Neural cell (in vitro differentiated cells): ENCODE data around the gene DCPS. TPM values are rescaled to one million over a fixed set of nuclear protein-coding genes. Genes with fewer than 3 reads are reported as not detected.

Source experiments
- H2AFZ ChIP-seq: fragments of 200-600, 300-800 bp; sonication (generic), shearing (Covaris generic); 2 replicates; pipeline ENCODE4 v1.6.0; 2014; ENCODE audit warnings: low read depth, mild to moderate bottlenecking, antibody characterized with exemption, low read length, moderate library complexity
- H3F3A ChIP-seq: fragments of 200-600 bp; shearing (Covaris generic); 2 replicates; pipeline ENCODE4 v1.6.1; 2016; ENCODE audit warnings: mild to moderate bottlenecking, moderate library complexity, mixed read lengths, antibody characterized with exemption, low read length; ENCODE audit not compliant: insufficient read depth, poor library complexity, severe bottlenecking
- H3K27ac ChIP-seq: fragments of 200-600, 300-800 bp; sonication (generic), shearing (Covaris generic); 2 replicates; pipeline ENCODE4 v1.5.1; 2014; ENCODE audit warnings: mild to moderate bottlenecking, low read length, moderate library complexity
- H3K27me3 ChIP-seq: fragments of 300-800, 200-600 bp; sonication (generic), shearing (Covaris generic); 2 replicates; pipeline ENCODE4 v1.6.0; 2014; ENCODE audit warnings: mild to moderate bottlenecking, low read depth, low read length, moderate library complexity; ENCODE audit not compliant: insufficient read depth
- H3K36me3 ChIP-seq: fragments of 300-800, 200-600 bp; sonication (generic), shearing (Covaris generic); 2 replicates; pipeline ENCODE4 v1.5.1; 2014; ENCODE audit warnings: mild to moderate bottlenecking, antibody characterized with exemption, low read length, moderate library complexity; ENCODE audit not compliant: insufficient read depth
- H3K4me2 ChIP-seq: fragments of 300-800, 200-600 bp; sonication (generic), shearing (Covaris generic); 2 replicates; pipeline ENCODE4 v1.6.0; 2014; ENCODE audit warnings: mild to moderate bottlenecking, low read length
- H3K4me3 ChIP-seq: fragments of 300-800, 200-600 bp; sonication (generic), shearing (Covaris generic); 2 replicates; pipeline ENCODE4 v1.5.1; 2014; ENCODE audit warnings: mild to moderate bottlenecking, low read length, moderate library complexity
- H3K79me2 ChIP-seq: fragments of 200-600 bp; shearing (Covaris generic); replicated peaks from 2 replicates; pipeline ENCODE4 v1.6.0; 2014; ENCODE audit warnings: mild to moderate bottlenecking, low read length, moderate library complexity; ENCODE audit not compliant: insufficient read depth
- H3K9ac ChIP-seq: fragments of 300-800, 200-600 bp; sonication (generic), shearing (Covaris generic); 2 replicates; pipeline ENCODE4 v1.6.1; 2016; ENCODE audit warnings: mild to moderate bottlenecking, low read length, mixed read lengths
- H3K9me2 ChIP-seq: fragments of 200-600 bp; shearing (Covaris generic); 2 replicates; pipeline ENCODE4 v1.6.1; 2016; ENCODE audit warnings: mild to moderate bottlenecking, low read length, mixed read lengths; ENCODE audit not compliant: insufficient read depth
- H3K9me3 ChIP-seq: fragments of 200-600, 300-800 bp; sonication (generic), shearing (Covaris generic); 2 replicates; pipeline ENCODE4 v1.6.1; 2016; ENCODE audit warnings: mild to moderate bottlenecking, mixed run types, low read length, moderate library complexity, mixed read lengths
- H4K20me1 ChIP-seq: fragments of 200-600 bp; shearing (Covaris generic); 2 replicates; pipeline ENCODE4 v1.6.1; 2016; ENCODE audit warnings: mild to moderate bottlenecking, mixed run types; ENCODE audit not compliant: insufficient read depth
- CTCF ChIP-seq: fragments of 450-650 bp; IDR thresholded peaks from 2 replicates; pipeline ENCODE4 v1.5.1; 2014; ENCODE audit warnings: antibody characterized with exemption, mild to moderate bottlenecking, moderate library complexity; ENCODE audit not compliant: poor library complexity, severe bottlenecking
- EP300 ChIP-seq: fragments of 450-650 bp; conservative IDR thresholded peaks from 2 replicates; pipeline ENCODE4 v1.6.1; 2014; ENCODE audit warnings: antibody characterized with exemption, mild to moderate bottlenecking, moderate library complexity; ENCODE audit not compliant: poor library complexity, severe bottlenecking
- EZH2 ChIP-seq: fragments of 200-600, 300-800 bp; shearing (Covaris generic), sonication (generic); IDR thresholded peaks from 2 replicates; pipeline ENCODE4 v1.6.1; 2014; ENCODE audit warnings: antibody characterized with exemption, low read length, borderline replicate concordance, mild to moderate bottlenecking; ENCODE audit not compliant: insufficient read depth, poor library complexity, severe bottlenecking
- MXI1 ChIP-seq: fragments of 450-650 bp; conservative IDR thresholded peaks from 2 replicates; pipeline ENCODE4 v1.6.1; 2014; ENCODE audit warnings: antibody characterized with exemption, mild to moderate bottlenecking; ENCODE audit not compliant: poor library complexity, severe bottlenecking
- POLR2AphosphoS5 ChIP-seq: IDR thresholded peaks from 2 replicates; pipeline ENCODE4 v1.6.1; 2012
- RAD21 ChIP-seq: fragments of 450-650 bp; conservative IDR thresholded peaks from 2 replicates; pipeline ENCODE4 v1.6.1; 2014; ENCODE audit warnings: antibody characterized with exemption, mild to moderate bottlenecking, moderate library complexity
- REST ChIP-seq: IDR thresholded peaks from 2 replicates; pipeline ENCODE4 v1.6.1; 2012; ENCODE audit warnings: borderline replicate concordance
- SMC3 ChIP-seq: fragments of 450-650 bp; conservative IDR thresholded peaks from 2 replicates; pipeline ENCODE4 v1.6.1; 2014; ENCODE audit warnings: antibody characterized with exemption, mild to moderate bottlenecking, moderate library complexity; ENCODE audit not compliant: poor library complexity
- TAF1 ChIP-seq: IDR thresholded peaks from 2 replicates; pipeline ENCODE4 v1.6.1; 2012; ENCODE audit warnings: low read depth
- polyA plus RNA-seq: library from polyadenylated mRNA; depleted of rRNA; stranded (reverse); fragments of >200 nt; gene quantifications from 2 replicates; pipeline ENCODE4 v1.2.3, GENCODE V29; 2014

Gene DCPS
- polyA plus RNA-seq, 1 donor from 2014 or later = 6.4 TPM

GRCh38 chr11:126317432-126317755, 13.5 kb downstream of the DCPS start:
- no peak overlapping the region for H2AFZ ChIP-seq
- no peaks in the 10 kb centered on the region for H3F3A ChIP-seq
- H4K20me1 ChIP-seq = no peaks in the 10 kb centered on the region
- H3K9ac ChIP-seq = no peak overlapping the region
- H3K36me3 ChIP-seq = no peaks in the 10 kb centered on the region
- TF ChIP-seq SMC3 = no peak
- TF ChIP-seq MXI1 = no peak
- no peak for TF ChIP-seq POLR2AphosphoS5
- H3K4me2 ChIP-seq = no peak overlapping the region
- no peaks in the 10 kb centered on the region for H3K27me3 ChIP-seq
- no peaks in the 10 kb centered on the region for H3K9me2 ChIP-seq
- H3K9me3 ChIP-seq = no peaks in the 10 kb centered on the region
- H3K79me2 ChIP-seq = no peaks in the 10 kb centered on the region
- no peak overlapping the region for H3K4me3 ChIP-seq
- H3K27ac ChIP-seq = no peak overlapping the region

GRCh38 chr11:126317756-126318573, 14.1 kb downstream of the DCPS start:
- H3K9ac ChIP-seq = no peak overlapping the region

GRCh38 chr11:126318574-126319373, 14.9 kb downstream of the DCPS start:
- H2AFZ ChIP-seq = no peak overlapping the region
- no peaks in the 10 kb centered on the region for H4K20me1 ChIP-seq
- H3K4me3 ChIP-seq = no peak overlapping the region
- H3K27me3 ChIP-seq = no peaks in the 10 kb centered on the region
- TF ChIP-seq TAF1 (no peak), REST (no peak), EP300 (no peak), CTCF (no peak), POLR2AphosphoS5 (no peak), SMC3 (no peak), MXI1 (no peak)
- no peaks in the 10 kb centered on the region for H3K9me2 ChIP-seq
- H3K36me3 ChIP-seq = no peaks in the 10 kb centered on the region
- H3K27ac ChIP-seq = no peak overlapping the region
- no peaks in the 10 kb centered on the region for H3K9me3 ChIP-seq
- no peaks in the 10 kb centered on the region for H3F3A ChIP-seq
- H3K9ac ChIP-seq = no peak overlapping the region
- no peaks in the 10 kb centered on the region for H3K79me2 ChIP-seq
- no peak overlapping the region for H3K4me2 ChIP-seq

More at GRCh38 chr11:126317756-126318573, 14.1 kb downstream of the DCPS start:
- Histone ChIP-seq H2AFZ (no peak overlapping the region), H3K9me3 (no peaks in the 10 kb centered on the region), H3K36me3 (no peaks in the 10 kb centered on the region), H3F3A (no peaks in the 10 kb centered on the region), H3K27me3 (no peaks in the 10 kb centered on the region), H3K9me2 (no peaks in the 10 kb centered on the region), H3K4me3 (no peak overlapping the region), H3K27ac (no peak overlapping the region), H3K79me2 (no peaks in the 10 kb centered on the region), H3K4me2 (no peak overlapping the region), H4K20me1 (no peaks in the 10 kb centered on the region)
- TF ChIP-seq RAD21 = no peak
- no peak for TF ChIP-seq EZH2
- no peak for TF ChIP-seq CTCF
- TF ChIP-seq TAF1 = no peak
- no peak for TF ChIP-seq MXI1
- TF ChIP-seq EP300 = no peak
- TF ChIP-seq SMC3 = no peak
- no peak for TF ChIP-seq POLR2AphosphoS5
